IMR-90 (cell line): ENCODE measurements around the gene CEACAM16. TPM values are rescaled to one million over a fixed set of nuclear protein-coding genes. Genes with fewer than 3 reads are reported as not detected.

Source experiments
- polyA plus RNA-seq, 3 experiments: library from polyadenylated mRNA; depleted of rRNA; stranded (reverse); fragments of >200 nt; gene quantifications; 2 replicates each; pipeline ENCODE4 v1.2.3, GENCODE V29; 2012; ENCODE audit warnings: low replicate concordance in 1 of 3
- total RNA-seq: library from RNA; depleted of rRNA; stranded (reverse); fragments of >200 nt; gene quantifications from 2 replicates; pipeline ENCODE4 v1.2.3, GENCODE V29; 2012
- TF ChIP-seq, protein P1 (sequence below): conservative IDR thresholded peaks from 2 replicates; pipeline ENCODE4 v1.5.1; 2012; ENCODE audit warnings: mild to moderate bottlenecking, low read depth, low read length, improper control_type of control experiment

The CEACAM16 gene
- total and polyA plus RNA-seq, 2 of the 4 experiments (the other 2 are of a cell fraction), result not detected

DNA sequence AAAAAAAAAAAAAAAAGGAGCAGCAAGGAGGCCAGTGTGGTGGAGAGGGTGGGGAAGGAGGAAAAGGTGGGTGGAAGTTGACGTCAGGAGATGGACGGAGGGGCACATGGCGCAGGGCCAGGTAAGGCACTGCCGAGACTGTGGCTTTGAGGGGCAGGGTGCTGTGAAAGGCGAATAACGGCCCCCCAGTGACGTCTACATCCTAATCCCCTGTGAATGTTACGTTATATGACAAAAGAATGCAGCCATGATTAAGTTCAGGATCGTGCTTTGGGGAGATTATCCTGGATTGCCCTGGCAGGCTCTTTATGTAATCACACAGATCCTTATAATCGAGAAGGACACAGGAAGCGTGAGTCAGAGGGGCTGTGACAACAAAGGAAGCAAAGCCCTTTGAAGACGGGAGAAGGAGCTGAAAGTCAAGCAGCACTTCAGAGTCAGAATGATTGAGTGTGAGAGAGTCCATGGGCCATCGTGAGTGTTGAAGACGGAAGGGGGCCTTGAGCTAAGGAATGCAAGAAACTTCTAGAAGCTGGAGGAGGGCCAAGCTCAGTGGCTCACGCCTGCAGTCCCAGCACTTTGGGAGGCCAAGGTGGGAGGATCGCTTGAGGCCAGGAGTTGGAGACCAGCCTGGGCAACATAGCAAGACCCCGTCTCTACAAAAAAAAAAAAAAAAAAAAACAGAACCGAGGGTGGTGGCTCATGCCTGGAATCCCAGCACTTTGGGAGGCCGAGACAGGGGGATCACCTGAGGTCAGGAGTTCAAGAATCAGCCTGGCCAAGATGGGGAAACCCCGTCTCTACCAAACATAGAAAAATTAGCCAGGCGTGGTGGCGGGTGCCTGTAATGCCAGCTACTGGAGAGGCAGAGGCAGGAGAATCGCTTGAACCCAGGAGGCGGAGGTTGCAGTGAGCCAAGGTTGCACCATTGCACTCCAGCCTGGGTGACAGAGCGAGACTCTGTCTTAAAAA is 13.8 kb upstream of the CEACAM16 start (continued):
- TF ChIP-seq, protein P1, sequence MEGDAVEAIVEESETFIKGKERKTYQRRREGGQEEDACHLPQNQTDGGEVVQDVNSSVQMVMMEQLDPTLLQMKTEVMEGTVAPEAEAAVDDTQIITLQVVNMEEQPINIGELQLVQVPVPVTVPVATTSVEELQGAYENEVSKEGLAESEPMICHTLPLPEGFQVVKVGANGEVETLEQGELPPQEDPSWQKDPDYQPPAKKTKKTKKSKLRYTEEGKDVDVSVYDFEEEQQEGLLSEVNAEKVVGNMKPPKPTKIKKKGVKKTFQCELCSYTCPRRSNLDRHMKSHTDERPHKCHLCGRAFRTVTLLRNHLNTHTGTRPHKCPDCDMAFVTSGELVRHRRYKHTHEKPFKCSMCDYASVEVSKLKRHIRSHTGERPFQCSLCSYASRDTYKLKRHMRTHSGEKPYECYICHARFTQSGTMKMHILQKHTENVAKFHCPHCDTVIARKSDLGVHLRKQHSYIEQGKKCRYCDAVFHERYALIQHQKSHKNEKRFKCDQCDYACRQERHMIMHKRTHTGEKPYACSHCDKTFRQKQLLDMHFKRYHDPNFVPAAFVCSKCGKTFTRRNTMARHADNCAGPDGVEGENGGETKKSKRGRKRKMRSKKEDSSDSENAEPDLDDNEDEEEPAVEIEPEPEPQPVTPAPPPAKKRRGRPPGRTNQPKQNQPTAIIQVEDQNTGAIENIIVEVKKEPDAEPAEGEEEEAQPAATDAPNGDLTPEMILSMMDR, result no peak
